ENCODE results near the gene SHISA9.

- TF ChIP-seq, protein P1, sequence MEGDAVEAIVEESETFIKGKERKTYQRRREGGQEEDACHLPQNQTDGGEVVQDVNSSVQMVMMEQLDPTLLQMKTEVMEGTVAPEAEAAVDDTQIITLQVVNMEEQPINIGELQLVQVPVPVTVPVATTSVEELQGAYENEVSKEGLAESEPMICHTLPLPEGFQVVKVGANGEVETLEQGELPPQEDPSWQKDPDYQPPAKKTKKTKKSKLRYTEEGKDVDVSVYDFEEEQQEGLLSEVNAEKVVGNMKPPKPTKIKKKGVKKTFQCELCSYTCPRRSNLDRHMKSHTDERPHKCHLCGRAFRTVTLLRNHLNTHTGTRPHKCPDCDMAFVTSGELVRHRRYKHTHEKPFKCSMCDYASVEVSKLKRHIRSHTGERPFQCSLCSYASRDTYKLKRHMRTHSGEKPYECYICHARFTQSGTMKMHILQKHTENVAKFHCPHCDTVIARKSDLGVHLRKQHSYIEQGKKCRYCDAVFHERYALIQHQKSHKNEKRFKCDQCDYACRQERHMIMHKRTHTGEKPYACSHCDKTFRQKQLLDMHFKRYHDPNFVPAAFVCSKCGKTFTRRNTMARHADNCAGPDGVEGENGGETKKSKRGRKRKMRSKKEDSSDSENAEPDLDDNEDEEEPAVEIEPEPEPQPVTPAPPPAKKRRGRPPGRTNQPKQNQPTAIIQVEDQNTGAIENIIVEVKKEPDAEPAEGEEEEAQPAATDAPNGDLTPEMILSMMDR (IDR thresholded peaks at IDR 0.05; ENCODE audit: low read depth, low read length) = no peak
- TF ChIP-seq EZH2phosphoT487 (IDR thresholded peaks at IDR 0.05; ENCODE audit: low read depth) = no peak
Measured at GRCh38 chr16:13080531-13080930, 179.1 kb downstream of the SHISA9 start.
